LNCAP (cell line): ENCODE results near the gene NF2.

Experiments
- CTCF ChIP-seq: fragments of 450-650 bp; IDR thresholded peaks from 2 replicates; pipeline ENCODE4 v1.5.1; 2017; ENCODE audit warnings: mild to moderate bottlenecking

Gene NF2

DNA sequence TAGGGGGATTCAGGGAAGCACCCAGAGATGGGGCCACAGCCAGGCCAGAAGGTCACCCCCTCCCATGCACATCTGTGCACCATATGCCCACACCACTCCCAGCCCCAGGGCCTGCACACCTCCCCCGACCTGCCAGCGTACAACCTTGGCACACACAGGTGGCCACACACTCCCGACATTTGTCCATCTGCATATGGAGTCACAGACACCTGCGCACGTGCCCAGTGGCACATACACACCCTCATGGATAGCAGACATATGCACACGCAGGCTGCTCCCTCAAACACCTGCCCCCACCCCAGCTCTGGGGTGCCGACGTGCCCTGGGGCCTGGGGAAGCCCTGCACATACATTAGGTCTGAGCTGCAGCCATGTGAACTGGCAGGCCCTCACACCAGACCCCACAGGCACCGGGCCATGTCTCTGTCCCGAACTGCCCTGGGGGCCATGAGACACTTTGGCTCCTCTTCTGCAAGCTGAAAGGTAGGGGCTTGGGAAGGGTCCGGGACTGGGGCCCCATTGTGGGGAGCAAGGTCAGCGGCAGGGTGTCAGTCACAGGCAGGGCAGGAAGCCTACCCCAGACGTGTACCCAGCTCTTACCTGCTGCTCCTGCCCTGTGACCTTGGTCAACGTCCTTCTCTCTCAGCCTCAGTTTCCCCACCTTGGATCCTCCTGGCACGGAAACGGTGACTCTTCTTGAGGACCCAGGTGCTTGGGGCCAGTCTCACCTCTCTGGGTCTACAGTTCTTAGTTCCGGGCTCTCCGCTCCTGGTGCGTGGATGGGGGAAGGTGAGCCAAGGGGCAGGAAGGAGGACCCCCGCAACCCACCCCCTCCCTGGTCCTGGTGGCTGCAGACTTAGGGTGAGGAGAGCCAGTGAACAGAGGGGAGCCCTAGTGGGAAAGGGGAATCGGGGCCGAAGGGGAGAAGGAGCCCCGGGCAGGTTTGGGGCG is 115.8 kb downstream of the NF2 start:
- no peak for TF ChIP-seq CTCF

DNA sequence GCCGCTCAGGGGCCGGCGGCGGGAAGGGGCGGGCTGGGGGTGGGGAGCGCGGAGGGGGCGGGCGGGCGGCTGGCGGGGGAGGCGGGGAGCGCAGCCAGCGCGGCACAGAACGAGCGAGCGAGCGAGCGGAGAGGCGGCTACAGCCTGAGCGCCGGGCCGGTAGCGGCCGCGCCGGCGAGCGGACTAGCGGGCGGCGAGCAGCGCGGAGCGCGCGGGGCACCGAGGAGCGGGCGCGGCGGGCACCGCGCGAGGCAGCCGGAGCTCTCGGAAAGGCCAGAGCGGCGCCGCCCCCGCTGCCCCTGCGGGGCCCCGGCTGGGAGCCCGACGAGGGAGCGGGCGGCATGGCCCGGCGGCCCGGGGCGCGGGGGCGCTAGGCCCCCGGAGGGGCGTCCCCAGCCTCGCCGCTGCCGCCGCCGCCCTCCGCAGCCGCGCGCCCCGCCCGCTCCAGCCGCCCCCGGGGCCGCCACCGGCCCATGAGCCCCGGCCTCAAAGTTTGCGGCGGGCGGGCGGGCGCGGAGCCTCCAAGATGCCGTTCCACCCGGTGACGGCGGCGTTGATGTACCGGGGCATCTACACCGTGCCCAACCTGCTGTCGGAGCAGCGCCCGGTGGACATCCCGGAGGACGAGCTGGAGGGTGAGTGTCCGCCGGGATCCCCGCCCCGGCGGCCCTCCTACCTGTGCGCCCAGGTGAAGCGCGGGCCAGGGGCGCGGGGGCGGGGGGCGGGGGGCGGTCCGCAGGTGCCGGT is 116.6 kb downstream of the NF2 start, which contains the start of gene CABP7:
CABP7 (plus strand) TSS at position 105 of the 747 bp plus-strand sequence; CDS start at position 527, 422 bp downstream.
- no peak for TF ChIP-seq CTCF

- TF ChIP-seq CTCF: no peak
Observed at GRCh38 chr22:29720811-29721323, 117.4 kb downstream of the NF2 start.

GRCh38 chr22:29722151-29722550 is 118.7 kb downstream of the NF2 start:
- TF ChIP-seq CTCF: no peak

DNA sequence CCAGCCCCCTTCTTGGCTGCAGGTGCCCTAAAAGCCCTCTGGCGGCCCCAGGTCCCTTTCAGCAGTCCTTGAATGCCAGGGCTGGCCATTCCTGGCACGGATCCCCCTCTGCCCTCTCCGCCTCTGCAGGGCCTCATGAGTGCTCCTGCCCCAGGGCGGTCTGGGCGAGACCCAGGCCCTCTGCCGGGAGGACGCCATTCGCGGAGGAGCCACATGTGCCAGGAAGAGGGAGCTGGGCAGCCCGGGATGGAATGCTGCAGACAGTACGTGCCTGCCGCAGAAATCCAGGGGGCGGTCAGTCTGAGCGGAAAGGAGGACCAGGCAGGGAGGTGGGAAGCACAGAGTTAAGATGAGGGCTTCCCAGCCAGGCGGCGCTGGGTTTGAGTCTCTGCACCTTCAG is 119.2 kb downstream of the NF2 start:
- no peak for TF ChIP-seq CTCF

DNA sequence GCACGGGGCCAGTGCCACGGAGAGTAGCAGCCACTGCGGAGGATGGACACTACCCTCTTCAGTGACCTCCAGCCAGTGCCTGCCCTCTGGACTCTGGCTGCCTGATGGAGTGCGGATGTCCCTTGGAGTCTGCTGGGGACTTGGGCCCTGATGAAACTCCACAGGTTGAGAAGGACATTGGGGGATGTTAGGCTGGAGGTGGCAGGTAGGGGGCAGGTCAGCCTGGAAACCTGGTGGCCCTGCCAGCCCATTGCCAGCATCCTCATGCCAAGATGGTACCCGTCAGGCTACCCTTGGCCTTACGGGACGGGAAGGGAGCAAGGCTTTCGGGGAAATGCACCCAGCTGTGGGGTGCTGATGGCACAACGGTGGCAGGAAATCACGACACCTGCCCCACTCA is 120.3 kb downstream of the NF2 start:
- no peak for TF ChIP-seq CTCF

- no peak for TF ChIP-seq CTCF
Observed at GRCh38 chr22:29724843-29725242, 121.4 kb downstream of the NF2 start.
